GM12878 (cell line): Measurements from ENCODE around the gene NCR3LG1. TPM values are rescaled to one million over a fixed set of nuclear protein-coding genes. Genes with fewer than 3 reads are reported as not detected.

Source experiments
- ATAC-seq: fragments of 200-7000 bp; cut with Tn5 transposase; 3 replicates; pipeline ENCODE4 v1.9.1; 2020; ENCODE audit warnings: mild to moderate bottlenecking, moderate library complexity
- BruUV-seq: library from RNA; stranded (reverse); fragments of 400-500 nt; replicated peaks from 2 replicates; lab custom pipeline; 2021; lab: Mats Ljungman, UMichigan
- CTCF ChIA-PET: fragments of 300-600 bp; sonication (Branson Sonifier 250); formaldehyde crosslinking; extraction: SDS; loops from one replicate; lab custom pipeline; 2021; ENCODE audit warnings: inconsistent platforms; lab: Yijun Ruan, JAX
- POLR2A ChIA-PET: fragments of 350-600 bp; formaldehyde crosslinking; extraction: SDS; loops from one replicate; lab custom pipeline; 2021; ENCODE audit warnings: inconsistent platforms; lab: Charles Lee
- RAD21 ChIA-PET: fragments of 300-600 bp; sonication (Branson Sonifier 250); formaldehyde crosslinking; loops from one replicate; lab custom pipeline; 2023; ENCODE audit warnings: antibody characterized with exemption; ENCODE audit not compliant: unreplicated experiment; lab: Charles Lee
- SMC1A ChIA-PET: fragments of 300-600 bp; sonication (Branson Sonifier 250); formaldehyde crosslinking; loops from one replicate; lab custom pipeline; 2023; ENCODE audit not compliant: unreplicated experiment, uncharacterized antibody; lab: Charles Lee
- DNase-seq: peaks from one replicate; pipeline ENCODE4 v3.0.0-alpha.2; 2011; ENCODE audit warnings: low read depth, low spot score
- FAIRE-seq: peaks from 3 replicates; lab custom pipeline; 2011; peaks lifted over from hg19 to GRCh38; lab: Jason Lieb, UNC
- H2AFZ ChIP-seq: 2 replicates; pipeline ENCODE4 v1.6.0; 2011; ENCODE audit warnings: low read depth, low read length, control low read depth; ENCODE audit not compliant: control insufficient read depth
- H3K27ac ChIP-seq: 2 replicates; pipeline ENCODE4 v1.5.1; 2011; ENCODE audit warnings: control low read depth; ENCODE audit not compliant: control insufficient read depth, insufficient read depth
- H3K27me3 ChIP-seq, 2 experiments: replicated peaks in 1 of 2; 2 replicates each; pipeline versions ENCODE4 v1.6.0 to v1.6.1; 2011; ENCODE audit warnings: low read length in 1 of 2; ENCODE audit not compliant: control insufficient read depth in 2 of 2, insufficient read depth in 2 of 2
- H3K36me3 ChIP-seq, 2 experiments: 2 replicates each; pipeline ENCODE4 v1.5.1; 2011; ENCODE audit warnings: low read length in 1 of 2; ENCODE audit not compliant: control insufficient read depth in 2 of 2, insufficient read depth in 2 of 2
- H3K4me1 ChIP-seq: 2 replicates; pipeline ENCODE4 v1.6.1; 2011; ENCODE audit warnings: mild to moderate bottlenecking, low read length, moderate library complexity, mixed read lengths; ENCODE audit not compliant: control insufficient read depth, insufficient read depth
- H3K4me2 ChIP-seq: 2 replicates; pipeline ENCODE4 v1.6.0; 2011; ENCODE audit warnings: control low read depth; ENCODE audit not compliant: control insufficient read depth, insufficient read depth
- H3K4me3 ChIP-seq: fragments of 200-600 bp; sonication (generic); 2 replicates; pipeline ENCODE4 v1.5.1; 2016
- H3K79me2 ChIP-seq: 2 replicates; pipeline ENCODE4 v1.6.0; 2011; ENCODE audit warnings: low read length; ENCODE audit not compliant: control insufficient read depth, insufficient read depth
- H3K9ac ChIP-seq: 2 replicates; pipeline ENCODE4 v1.8.0; 2011; ENCODE audit warnings: low read length, control low read depth, mixed read lengths; ENCODE audit not compliant: control insufficient read depth, insufficient read depth
- H3K9me3 ChIP-seq: replicated peaks from 3 replicates; pipeline ENCODE4 v1.5.1; 2011; ENCODE audit warnings: mild to moderate bottlenecking, low read length; ENCODE audit not compliant: control insufficient read depth, insufficient read depth
- H4K20me1 ChIP-seq: 2 replicates; pipeline ENCODE4 v1.6.0; 2011; ENCODE audit not compliant: control insufficient read depth, insufficient read depth
- BACH1 ChIP-seq: fragments of 450-650 bp; IDR thresholded peaks from 2 replicates; pipeline ENCODE4 v1.6.1; 2017; ENCODE audit warnings: mild to moderate bottlenecking, borderline replicate concordance
- IRF3 ChIP-seq: fragments of 450-650 bp; IDR thresholded peaks from 2 replicates; pipeline ENCODE4 v1.6.1; 2014; ENCODE audit warnings: mild to moderate bottlenecking
- JUND ChIP-seq: IDR thresholded peaks from 2 replicates; pipeline ENCODE4 v1.6.1; 2012; ENCODE audit warnings: low read depth, mild to moderate bottlenecking, low read length, improper control_type of control experiment, moderate library complexity
- MEF2A ChIP-seq: IDR thresholded peaks from 2 replicates; pipeline ENCODE4 v1.6.1; 2011; ENCODE audit warnings: low read depth, mild to moderate bottlenecking, low read length, moderate library complexity; ENCODE audit not compliant: insufficient read depth
- MTA3 ChIP-seq: IDR thresholded peaks from 2 replicates; pipeline ENCODE4 v1.6.1; 2012; ENCODE audit warnings: low read length, inconsistent platforms, borderline replicate concordance
- NFYB ChIP-seq: IDR thresholded peaks from 2 replicates; pipeline ENCODE4 v1.6.1; 2011; ENCODE audit warnings: low read depth, mild to moderate bottlenecking, low read length, improper control_type of control experiment, moderate library complexity; ENCODE audit not compliant: insufficient read depth
- NR2C1 ChIP-seq: fragments of 450-650 bp; IDR thresholded peaks from 2 replicates; pipeline ENCODE4 v1.6.1; 2017; ENCODE audit warnings: antibody characterized with exemption, mild to moderate bottlenecking, moderate library complexity
- SIX5 ChIP-seq: IDR thresholded peaks from 2 replicates; pipeline ENCODE4 v1.6.1; 2011; ENCODE audit warnings: mild to moderate bottlenecking, low read depth, low read length, moderate library complexity; ENCODE audit not compliant: severe bottlenecking
- ZNF622 ChIP-seq: fragments of 450-650 bp; IDR thresholded peaks from 2 replicates; pipeline ENCODE4 v1.6.1; 2017; ENCODE audit warnings: mild to moderate bottlenecking, inconsistent platforms
- WGBS: methylation state at CpG from one replicate; pipeline ENCODE4 v1.1.6; 2016; ENCODE audit warnings: low lambda C conversion rate; ENCODE audit not compliant: insufficient replicate concordance, insufficient coverage; ENCODE audit errors: missing lambda C conversion rate; 5-methylcytosine and 5-hydroxymethylcytosine counted together
- in situ Hi-C: fragments of 300-500 bp; cut with MboI; formaldehyde crosslinking; loops from 9 replicates; pipeline ENCODE4 v1.14.3; 2018; ENCODE audit warnings: mixed read lengths
- intact Hi-C: fragments of 100-400 bp; cut with micrococcal nuclease; formaldehyde crosslinking; loops from one replicate; pipeline ENCODE4 v1.14.2; 2022; ENCODE audit not compliant: unreplicated experiment
- polyA plus RNA-seq, 11 experiments: library from polyadenylated mRNA; depleted of rRNA in 4 of 11; unstranded in 6 of 11; stranded (reverse) in 5 of 11; fragments of >200 nt; fragmentation: Nextera tagmentation in 4 of 11; fragmentation: Illumina TruSeq in 1 of 11; extraction: Ambion mirVana in 4 of 11; extraction: Trizol in 1 of 11; gene quantifications; 1 replicate in 1 of 11; 2 replicates in 10 of 11; pipeline versions ENCODE4 v1.2.1 to v1.2.3, GENCODE V29; 2011 to 2016; ENCODE audit warnings: inconsistent platforms in 2 of 11, missing spikeins in 2 of 11, low read depth in 1 of 11
- total RNA-seq, 4 experiments: library from RNA; depleted of rRNA in 3 of 4; stranded (reverse); fragments of >200 nt in 3 of 4; fragmentation: Illumina TruSeq in 1 of 4; extraction: Trizol in 1 of 4; gene quantifications; 2 replicates each; pipeline versions ENCODE4 v1.2.1 to v1.2.3, GENCODE V29; 2013 to 2021

The NCR3LG1 gene
- total and polyA plus RNA-seq, 10 of the 15 experiments (the other 5 are each of a cell fraction or from before 2014, with no cell fraction given) = under 0.01 to 0.18 (median 0.11) TPM; not detected in 2

GRCh38 chr11:17418444-17419081, 67.0 kb downstream of the NCR3LG1 start (continued):
- TF ChIP-seq BACH1 (no peak), IRF3 (no peak), SIX5 (no peak), NR2C1 (no peak)

DNA sequence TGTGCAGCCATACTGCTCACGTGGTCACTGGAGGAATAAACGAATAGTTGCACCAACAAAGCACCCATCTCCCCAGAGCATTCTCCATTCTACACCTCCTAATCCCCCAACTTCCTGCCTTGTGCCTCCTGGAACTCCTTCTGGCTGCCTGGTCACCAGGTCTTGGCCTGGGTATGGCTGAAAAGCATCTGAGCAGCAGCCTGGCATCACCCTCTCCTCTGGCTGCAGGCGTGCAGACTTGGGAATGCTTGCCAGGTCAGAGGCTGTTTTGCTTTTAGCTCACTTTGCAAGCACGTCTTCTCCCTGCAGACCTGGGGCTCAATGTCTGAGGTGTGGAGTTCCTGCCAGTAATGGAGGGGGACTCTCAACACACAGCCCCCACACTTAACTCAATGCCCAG, 70.2 kb downstream of the NCR3LG1 start:
- intact Hi-C loops (no loop called here), in situ Hi-C loops (no loop called here)
- H2AFZ ChIP-seq = no peak overlapping the region
- FAIRE-seq (no peak), ATAC-seq (no peak), DNase-seq (no peak)
- ChIA-PET POLR2A (no interaction called here), CTCF (no interaction called here), RAD21 (interaction anchor here (1.2 kb wide), 1 partner anchor 35 kb away, joined by 3 read pairs; no protein-coding TSS in a partner anchor), SMC1A (no interaction called here)
- H3K27me3 ChIP-seq = peaks cover 0 to 9% of the 10 kb centered on the region in 2 experiments; a peak in 3 of 4 replicates
- TF ChIP-seq MTA3 = no peak
- no peak for TF ChIP-seq JUND
- TF ChIP-seq MEF2A = no peak
- TF ChIP-seq ZNF622 = no peak
- TF ChIP-seq NFYB = no peak
- no peak overlapping the region for H3K9ac ChIP-seq
- H4K20me1 ChIP-seq = no peaks in the 10 kb centered on the region; the same call in 1 of the 2 replicates
- no peak overlapping the region for H3K4me3 ChIP-seq
- no TSS peak for BruUV-seq
- no peaks in the 10 kb centered on the region for H3K36me3 ChIP-seq
- no peak overlapping the region for H3K27ac ChIP-seq
- H3K9me3 ChIP-seq = no peaks in the 10 kb centered on the region
- H3K4me2 ChIP-seq = no peak overlapping the region
- no peaks in the 10 kb centered on the region for H3K79me2 ChIP-seq
- 2% methylated on average over 4 of the region's 4 CpGs for WGBS
- no peaks in the 10 kb centered on the region for H3K4me1 ChIP-seq
